IPS DF 4.7 (cell line): Measurements from ENCODE around the gene PCBP3.
"Not testable (repeated sequence)": the region's sequence is repeated elsewhere in the genome, so short reads cannot be mapped to it uniquely, and the experiment has no call there.

Experiments used
- DNase-seq: peaks from one replicate; pipeline ENCODE4 v3.0.0-alpha.2; 2013; ENCODE audit warnings: low spot score; ENCODE audit errors: extremely low read depth

The PCBP3 gene

DNA sequence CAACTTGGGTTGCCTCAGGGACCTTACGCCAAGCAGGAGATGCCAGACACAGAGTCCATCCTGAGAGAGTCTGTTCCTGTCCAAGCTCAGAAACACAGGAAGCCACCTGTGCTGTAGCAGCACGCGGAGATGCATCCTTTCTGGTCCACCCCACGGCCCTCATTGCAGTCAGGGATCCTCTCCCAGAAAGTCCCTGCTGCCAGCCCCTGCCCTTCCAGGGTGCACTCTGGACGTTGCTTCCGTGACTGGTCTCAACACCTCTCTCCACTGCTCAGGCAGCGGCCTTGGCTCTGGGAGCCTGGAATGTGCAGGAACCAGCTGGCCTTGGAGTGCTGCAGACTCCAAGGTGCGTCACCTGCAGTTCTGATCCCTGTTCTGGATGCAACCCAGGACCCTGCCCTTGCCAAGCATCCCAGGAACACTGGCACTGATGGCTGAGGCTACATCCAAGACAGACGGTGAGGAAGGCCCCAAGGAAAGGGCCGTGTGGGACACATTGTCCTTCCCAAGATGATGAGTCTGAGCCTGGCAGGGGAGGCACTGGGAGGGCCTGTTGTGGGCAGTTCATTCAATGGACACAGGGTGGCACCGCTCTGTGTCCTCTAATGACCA is 316.4 kb downstream of the PCBP3 start:
- no peak for DNase-seq

DNA sequence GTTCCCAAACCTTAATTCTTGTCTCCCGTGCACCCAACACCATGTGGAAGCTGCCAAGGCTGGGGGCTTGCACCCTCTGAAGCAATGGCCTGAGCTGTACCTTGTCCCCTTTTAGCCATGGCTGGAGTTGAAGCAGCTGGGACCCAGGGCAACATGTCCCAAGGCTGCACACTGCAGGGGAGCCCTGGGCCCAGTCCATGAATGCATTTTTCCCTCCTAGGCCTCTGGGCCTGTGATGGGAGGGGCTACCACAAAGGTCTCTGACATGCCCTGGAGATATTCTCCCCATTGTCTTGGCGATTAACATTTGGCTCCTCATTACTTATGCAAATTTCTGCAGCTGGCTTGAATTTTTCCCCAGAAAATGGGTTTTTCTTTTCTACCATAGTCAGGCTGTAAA is 317.9 kb downstream of the PCBP3 start:
- not testable (repeated sequence) for DNase-seq

DNA sequence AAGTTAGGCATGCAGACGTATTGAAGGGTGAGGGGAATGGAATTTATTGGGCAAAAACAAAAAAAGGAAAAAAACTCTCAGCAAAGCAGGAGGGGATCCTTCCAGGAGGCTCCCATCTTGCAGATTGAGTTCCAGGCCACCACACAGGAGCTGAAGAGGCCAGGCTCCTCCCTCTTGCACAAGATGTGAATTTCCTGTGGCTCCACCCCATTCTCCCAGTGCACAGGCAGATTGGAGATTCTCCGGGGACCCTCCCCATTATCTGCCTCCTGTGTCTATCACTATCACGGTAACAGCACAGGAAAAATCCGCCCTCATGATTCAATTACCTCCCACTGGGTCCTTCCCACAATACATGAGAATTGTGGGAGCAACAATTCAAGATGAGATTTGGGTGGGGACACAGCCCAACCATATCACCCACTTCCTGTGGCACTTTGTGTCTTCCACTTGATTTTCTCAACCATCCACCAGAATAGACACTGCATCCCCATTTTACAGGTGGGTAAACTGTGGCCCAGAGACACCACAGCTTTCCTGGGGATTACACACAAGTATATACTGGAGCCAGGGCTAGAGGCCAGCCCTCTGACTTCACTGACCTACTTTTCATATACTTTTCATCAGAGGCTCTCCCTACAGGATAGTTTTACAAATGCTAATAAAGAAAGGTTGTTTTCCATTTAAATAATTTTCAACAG is 319.2 kb downstream of the PCBP3 start:
- no peak for DNase-seq

DNA sequence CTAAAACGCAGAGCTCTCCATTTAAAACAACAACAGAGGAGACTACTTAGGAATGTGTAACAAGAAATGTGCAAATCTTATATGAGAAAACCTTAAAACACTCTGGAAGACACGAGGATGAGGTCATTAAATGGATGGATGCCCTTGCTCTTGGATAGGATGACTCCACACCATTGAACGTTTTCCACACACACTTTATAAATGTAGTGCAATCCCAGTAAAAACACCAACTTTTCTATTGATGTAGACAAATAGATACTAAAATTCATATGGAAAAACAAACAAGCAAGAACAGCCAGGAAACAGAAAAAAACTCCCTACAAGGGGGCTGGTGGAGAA is 319.7 kb downstream of the PCBP3 start:
- no peak for DNase-seq

DNA sequence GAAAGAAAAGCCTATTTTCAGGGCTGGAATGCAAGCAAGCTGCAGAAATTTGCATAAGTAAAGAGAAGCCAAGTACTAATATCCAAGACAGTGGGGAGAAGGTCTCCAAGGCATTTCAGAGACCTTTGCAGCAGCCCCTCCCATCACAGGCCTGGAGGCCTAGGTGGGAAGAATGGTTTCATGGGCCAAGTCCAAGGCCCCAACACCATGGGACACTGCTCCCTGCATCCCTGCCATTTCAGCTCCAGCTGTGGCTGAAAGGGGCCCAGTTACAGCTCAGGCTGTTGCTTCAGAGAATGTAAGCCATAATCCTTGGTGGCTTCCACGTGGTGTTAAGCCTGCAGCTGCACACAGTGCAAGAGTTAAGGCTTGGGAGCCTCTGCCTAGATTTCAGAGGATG is 321.1 kb downstream of the PCBP3 start:
- no peak for DNase-seq

DNA sequence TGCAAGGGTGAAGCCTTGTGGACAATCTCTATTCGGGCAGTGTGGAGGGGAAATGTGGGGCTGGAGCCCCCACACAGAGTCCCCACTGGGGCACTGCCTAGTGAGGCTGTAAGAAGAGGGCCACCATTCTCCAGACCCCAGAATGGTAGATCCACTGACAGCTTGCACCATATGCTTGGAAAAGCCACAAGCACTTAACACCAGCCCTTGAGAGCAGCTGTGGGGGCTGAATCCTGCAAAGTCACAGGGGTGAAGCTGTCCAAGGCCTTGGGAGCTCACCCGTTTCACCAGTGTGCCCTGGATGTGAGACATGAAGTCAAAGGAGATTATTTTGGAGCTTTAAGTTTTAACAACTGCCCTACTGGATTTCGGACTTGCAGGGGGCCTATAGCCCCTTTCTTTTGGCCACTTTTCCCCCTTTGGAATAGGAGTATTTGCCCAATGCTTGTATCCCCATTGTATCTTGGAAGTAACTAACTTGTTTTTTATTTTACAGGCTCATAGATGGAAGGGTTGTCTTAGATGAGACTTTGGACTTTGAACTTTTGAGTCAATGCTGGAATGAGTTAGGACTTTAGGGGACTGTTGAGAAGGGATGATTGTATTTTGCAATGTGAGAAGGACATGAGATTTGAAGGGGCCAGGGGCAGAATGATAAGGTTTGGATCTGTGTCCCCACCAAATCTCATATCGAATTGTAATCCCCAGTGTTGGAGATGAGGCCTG is 321.7 kb downstream of the PCBP3 start:
- DNase-seq: no peak

DNA sequence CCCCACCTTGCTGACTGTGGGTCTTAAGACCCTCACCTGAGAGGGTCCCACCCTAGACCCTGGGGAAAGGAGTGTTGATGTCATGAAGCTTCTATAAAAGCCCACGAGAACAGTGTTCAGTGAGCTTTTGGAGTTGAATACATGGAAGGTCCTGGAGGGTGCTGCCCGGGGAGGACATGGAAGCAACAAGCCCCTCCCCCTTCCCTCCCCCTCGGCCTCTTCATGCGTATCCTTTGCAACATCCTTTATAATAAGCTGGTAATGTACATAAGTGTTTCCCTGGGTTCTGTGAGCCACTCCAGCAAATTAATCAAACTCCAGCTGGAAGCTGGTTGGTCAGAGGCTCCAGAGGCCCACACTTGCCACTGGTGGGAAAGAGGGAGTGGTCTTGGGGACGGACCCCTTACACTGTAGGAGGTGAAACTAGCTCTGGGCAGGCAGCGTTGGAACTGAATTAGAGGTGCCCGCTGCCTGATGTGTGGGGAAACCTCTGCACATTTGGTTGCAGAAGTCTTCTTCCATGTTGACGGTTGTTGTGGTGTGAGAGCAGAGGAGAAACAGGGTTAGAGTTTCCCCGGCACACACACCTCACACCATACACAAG is 323.4 kb downstream of the PCBP3 start:
- DNase-seq: no peak

DNA sequence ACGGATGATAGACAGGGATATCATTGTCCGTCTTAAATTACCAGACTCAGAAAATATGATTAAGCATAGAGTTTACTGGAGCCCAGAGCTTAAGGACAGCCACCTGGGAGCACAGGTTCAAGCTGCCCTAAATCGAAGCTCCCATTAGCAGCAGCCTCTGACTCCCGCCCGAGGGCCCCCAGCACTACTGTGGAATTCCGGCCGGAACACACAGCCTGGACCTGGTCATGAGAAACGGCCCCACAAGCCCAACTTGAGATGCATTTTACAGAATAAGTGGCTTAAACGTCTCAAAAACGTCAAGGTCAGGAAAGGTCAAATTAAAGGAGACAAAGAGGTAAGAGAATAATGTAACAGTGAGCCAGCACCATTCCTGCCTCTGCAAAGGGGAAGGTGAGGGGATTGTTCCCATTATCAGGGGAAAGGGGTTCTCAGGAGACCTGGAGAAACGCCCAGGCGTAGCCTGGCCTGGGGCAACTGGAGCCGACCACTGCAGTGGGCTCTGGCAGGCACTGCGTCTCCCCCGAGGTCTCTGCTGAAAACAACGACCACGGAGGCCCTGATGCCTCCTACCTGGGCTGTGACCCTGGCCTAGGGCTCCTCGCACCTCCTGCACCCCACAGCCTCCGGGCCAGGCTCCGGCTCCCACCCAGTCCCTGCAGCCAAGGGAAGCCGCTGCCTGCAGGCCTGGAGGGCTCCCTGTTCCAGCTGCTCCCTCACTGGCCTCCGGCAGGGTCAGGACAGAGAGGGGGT is 326.6 kb downstream of the PCBP3 start:
- no peak for DNase-seq

DNA sequence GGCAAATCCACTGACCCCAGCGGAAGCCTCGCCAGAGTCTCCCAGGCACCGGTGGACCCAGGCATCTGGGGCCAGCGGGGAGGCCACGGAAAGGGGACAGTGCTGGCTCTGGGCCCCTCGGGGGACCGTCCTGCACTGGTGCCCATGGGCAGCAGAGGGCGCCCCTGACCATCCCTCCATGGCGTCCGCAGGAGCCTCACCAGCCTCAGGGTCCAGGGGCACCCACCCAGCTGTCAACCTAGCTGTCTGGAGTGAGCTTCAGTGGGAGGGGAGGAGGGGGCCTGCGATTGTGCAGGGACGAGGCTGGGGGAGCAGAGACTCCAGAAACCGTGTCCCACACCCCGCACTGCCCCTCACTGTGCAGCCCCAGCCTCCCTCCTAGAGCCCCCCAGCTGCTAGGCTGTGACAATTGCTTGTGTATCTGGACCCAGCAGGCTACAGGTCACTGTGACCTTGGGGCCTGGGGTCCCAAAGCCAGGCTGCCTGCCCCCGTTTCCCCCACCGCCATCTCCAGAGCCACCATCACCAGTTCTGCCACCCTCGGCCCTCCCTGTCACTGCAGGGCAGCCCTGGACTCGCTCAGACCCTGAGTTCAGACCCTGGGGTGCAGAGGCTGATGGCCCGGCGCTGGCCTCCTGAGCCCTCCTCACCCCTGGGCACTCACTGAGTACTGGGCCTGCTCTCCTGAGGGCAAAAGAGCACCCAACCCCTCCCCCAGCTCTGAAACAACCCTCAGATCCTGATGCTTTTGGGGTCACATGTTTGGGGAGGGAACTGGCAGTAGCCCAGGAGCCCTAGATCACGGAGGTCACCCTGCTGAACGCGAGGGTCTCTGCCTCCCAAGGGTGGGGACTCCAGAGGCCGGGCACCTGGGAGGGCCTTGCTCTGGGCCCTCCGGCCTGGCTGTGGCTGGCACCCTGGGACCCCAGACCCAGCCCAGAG is 327.4 kb downstream of the PCBP3 start:
- DNase-seq: no peak

DNA sequence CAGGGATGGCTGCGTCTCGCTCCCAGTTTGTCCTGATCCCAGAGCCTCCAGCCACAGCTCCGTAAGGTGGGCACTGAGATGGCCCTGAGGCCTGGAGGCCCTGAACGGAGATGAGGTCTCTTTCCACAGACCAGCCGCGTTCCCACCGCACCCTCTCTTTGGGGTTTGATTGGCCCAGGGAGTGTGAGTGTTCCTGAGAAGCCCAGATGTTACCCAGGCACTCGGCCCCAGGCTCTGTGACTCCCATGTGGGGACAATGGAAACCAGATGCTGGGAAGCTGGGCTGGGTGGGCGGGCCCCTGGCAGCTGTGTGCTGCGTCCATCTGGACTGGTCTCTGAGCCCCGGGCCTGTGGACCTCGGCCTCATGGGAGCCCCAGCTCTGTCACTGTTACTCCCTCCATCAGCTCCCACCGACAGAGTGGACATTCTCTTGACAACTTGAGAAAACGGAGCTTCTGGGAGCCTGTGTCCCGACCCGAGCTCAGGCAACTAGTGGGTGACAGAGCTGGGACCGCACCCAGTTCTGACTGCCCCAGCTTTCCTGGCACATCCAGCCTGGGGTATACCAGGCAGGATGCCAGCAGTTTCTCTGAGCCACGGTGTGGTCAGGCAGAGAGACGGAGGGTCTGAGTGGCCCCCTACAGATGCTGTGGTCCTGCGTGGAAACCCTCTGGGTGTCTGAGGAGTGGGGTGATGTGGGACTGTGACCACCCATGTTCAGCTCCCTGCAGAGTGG is 328.3 kb downstream of the PCBP3 start:
- no peak for DNase-seq

DNA sequence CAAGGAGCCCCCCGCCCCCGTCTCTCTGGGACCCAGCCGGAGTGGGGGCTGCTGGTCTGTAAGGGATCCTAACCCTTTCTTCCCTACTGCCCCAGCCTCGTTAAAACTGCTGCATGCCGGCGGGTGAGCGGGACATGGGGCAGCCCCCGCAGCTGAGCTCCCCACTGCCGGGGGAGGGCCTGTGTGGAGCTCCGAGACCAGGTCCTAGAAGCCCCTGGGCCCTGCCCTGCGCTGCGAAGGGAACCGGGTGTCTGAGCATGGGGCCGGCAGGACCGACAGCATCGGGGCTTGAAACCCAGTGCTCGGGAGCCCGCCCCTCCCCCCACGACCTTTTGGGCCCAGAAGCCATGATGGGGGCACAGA is 328.8 kb downstream of the PCBP3 start:
- DNase-seq: no peak

DNA sequence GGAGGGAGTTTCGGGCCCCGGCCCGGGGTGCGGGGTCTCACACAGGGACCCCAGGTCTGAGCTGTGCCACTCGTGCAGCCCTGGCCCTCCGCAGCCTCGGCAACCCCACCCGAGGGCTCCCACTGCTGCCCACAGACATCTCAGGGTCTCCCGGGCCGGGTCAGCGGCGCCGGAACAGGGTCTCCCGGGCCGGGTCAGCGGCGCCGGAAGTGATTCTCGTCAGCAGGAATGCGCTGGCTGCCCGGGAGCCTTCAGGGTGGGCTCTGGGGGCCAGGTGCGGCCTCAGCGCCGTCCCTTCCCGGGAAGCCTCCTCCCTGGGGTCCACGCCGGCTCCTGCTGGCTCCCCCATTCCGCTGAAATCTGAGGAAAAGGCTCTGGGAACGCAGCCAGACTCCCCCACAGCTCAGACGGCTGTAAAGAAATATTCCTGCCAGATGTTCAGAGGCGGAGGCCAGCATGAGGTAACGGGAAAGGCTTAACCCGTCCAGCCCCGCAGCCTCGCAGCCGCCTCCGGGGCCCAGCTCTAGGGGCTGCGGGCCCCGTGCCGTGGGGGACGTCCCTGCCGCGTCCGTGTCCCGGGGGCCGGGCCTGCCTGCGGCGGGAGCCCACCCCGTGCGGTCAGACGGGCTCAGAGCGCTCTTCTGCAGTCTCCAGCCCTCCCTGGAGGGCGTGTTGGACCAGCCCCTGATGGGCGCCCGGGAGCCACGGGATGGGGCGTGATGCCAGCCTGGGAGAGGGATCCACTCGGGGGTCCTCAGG is 329.4 kb downstream of the PCBP3 start:
- DNase-seq: no peak

DNA sequence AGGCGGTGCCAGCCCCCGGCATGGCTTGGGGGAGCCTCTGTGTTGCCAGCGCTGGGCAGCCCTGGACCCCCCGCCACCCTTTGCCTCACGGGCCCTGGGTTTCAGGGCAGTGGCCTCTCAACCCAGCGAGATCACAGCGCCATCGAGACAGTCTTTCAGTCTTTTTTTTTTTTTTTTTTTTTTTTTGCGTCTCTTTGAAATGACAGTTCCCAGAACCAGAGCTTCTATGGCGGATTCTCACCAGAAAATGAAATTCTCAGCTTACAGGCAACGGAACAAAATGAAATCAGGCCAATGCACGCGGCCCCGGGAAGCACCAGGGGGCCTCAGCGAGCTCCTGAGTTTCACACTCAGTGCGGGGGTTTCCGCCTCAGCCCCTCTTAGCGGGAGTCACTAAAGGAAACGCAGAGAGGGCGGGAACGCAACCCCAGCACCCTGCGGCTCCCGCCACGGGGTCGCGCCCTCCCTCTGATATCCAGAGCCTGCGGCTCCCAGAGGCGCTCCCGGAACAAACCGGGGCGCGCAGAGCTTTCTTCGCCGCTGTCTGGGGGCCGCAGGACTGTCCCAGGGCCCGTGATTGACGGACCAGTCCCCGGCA is 330.0 kb downstream of the PCBP3 start:
- no peak for DNase-seq

DNA sequence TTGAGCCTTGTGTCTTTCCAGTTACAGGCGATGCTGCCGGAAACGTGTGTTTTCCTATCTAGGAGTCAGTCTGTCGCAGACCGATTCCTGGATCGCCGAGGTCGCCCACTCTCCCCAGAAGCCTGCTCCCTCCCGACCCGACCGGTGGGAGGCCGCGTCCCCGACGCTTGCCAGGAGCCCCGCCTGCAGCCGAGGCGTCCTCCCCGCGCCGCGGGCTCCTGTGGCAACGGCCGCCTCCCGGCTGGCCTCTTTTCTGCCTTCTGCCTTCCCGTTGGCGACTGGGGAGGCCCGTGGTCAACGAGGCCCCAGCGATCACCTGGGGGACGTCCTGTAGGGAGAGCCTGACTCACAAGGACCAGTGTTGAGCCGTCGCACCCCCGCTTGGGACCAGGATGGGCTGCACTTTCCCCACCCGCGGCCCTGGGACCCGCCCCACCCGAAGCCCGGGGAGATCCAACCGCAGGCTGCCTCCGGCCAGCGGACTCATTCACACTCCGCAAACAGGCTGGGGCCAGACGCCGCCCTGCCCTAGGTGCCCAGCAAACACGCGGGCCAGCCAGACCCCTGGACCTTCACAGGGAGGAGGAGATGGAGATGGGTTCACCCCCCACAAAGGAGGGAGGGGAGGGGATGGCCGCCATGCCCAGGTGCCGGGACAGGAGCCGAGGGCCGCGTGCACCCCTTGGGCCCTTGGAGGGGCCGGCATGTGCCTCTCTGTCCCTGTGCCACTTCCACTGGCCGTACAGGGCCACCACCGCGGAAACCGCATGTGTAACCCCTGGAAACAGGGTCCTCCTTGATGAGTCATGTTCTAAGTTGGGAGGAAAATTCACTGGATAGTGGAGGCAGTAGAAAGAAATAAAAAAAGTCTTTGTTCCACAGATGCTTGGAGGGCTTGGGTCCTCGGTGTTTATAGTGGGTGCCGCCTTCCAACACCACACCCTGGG is 330.8 kb downstream of the PCBP3 start:
- no peak for DNase-seq

DNA sequence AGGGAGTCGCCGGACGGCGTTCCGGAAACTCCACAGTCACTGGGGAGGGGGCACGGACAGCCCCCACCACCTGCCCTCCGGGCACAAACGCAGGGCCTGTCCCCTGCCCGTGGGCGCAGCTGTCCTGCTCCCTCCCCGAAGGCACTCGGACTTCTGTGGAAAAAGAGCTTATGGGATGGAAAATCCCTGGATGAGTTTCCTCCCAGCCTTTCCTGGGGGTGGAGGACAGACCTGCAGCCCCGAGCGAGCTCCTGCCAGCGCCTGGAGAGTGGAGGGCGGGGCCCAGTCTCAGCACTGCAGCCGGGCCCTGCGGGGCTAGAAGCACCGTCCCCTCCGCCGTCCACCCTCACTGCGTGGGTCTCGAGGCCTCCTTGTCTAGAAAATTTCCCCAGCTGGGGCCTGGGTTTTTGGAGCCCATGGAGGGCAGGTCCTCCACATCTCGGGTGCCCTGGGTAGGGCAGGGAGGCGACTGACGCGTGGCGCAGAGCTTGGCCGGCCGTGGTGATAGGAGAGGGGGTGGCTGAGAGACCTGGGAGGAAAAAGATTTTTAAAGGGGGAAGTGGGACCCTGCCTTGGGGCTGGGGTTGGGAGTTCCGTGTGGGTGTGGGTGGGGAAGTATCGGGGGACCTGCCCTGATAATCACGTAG is 331.6 kb downstream of the PCBP3 start:
- DNase-seq: no peak

DNA sequence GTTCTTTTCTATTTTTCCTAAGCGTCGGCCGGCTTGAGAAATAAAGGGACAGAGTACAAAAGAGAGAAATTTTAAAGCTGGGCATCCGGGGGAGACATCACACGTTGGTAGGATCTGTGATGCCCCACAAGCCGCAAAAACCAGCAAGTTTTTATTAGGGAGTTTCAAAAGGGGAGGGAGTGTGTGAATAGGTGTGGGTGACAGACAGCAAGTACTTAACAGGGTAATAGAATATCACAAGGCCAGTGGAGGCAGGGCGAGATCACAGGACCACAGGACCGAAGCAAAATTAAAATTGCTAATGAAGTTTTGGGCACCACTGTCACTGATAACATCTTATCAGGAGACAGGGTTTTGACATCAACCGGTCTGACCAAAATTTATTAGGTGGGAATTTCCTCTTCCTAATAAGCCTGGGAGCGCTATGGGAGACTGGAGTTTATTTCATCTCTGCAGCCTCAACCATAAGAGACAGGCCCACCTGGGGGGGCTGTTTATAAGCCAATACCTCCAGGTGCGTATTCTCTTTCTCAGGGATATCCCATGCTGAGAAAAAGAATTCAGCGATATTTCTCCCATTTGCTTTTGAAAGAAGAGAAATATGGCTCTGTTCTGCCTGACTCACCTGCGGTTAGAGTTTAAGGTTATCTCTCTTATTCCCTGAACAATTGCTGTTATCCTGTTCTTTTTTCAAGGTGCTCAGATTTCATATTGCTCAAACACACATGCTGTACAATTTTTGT is 332.3 kb downstream of the PCBP3 start:
- not testable (repeated sequence) for DNase-seq
